Mesenchymal stem cell (in vitro differentiated cells and primary cell): ENCODE measurements around the gene PLXNB3.
"Not testable (repeated sequence)": the region's sequence is repeated elsewhere in the genome, so short reads cannot be mapped to it uniquely, and the experiment has no call there.

Source experiments
- DNase-seq: peaks from one replicate; pipeline ENCODE4 v3.0.0-alpha.2; 2013
- H2AFZ ChIP-seq: one replicate; pipeline ENCODE4 v1.6.1; 2013; ENCODE audit warnings: low read depth, mild to moderate bottlenecking, control low read depth, inconsistent platforms, low read length, moderate library complexity
- H2AK5ac ChIP-seq: 2 replicates; pipeline ENCODE4 v1.6.1; 2013; ENCODE audit warnings: low read length, moderate library complexity, mild to moderate bottlenecking, inconsistent platforms; ENCODE audit not compliant: severe bottlenecking
- H2BK120ac ChIP-seq: one replicate; pipeline ENCODE4 v1.6.1; 2013; ENCODE audit warnings: low read depth, mild to moderate bottlenecking, inconsistent platforms, low read length, moderate library complexity
- H2BK12ac ChIP-seq, 2 experiments: one replicate each; pipeline ENCODE4 v1.6.1; 2013; ENCODE audit warnings: inconsistent platforms in 2 of 2, low read length in 2 of 2, mild to moderate bottlenecking in 2 of 2, moderate library complexity in 2 of 2, control low read depth in 1 of 2
- H2BK15ac ChIP-seq: one replicate; pipeline ENCODE4 v1.6.1; 2013; ENCODE audit warnings: mild to moderate bottlenecking, low read depth, inconsistent platforms; ENCODE audit not compliant: poor library complexity, severe bottlenecking
- H2BK5ac ChIP-seq: 2 replicates; pipeline ENCODE4 v1.6.1; 2013; ENCODE audit warnings: low read depth, mild to moderate bottlenecking, low read length, control low read depth, inconsistent platforms; ENCODE audit not compliant: poor library complexity, severe bottlenecking
- H3K14ac ChIP-seq, 2 experiments: one replicate each; pipeline ENCODE4 v1.6.1; 2013; ENCODE audit warnings: inconsistent platforms in 2 of 2, low read length in 2 of 2, control low read depth in 1 of 2, mild to moderate bottlenecking in 1 of 2, moderate library complexity in 1 of 2
- H3K18ac ChIP-seq, 2 experiments: one replicate each; pipeline ENCODE4 v1.6.1; 2013; ENCODE audit warnings: inconsistent platforms in 2 of 2, low read length in 2 of 2, control low read depth in 1 of 2, low read depth in 1 of 2, mild to moderate bottlenecking in 1 of 2
- H3K23ac ChIP-seq, 2 experiments: one replicate each; pipeline ENCODE4 v1.6.1; 2013; ENCODE audit warnings: inconsistent platforms in 2 of 2, low read length in 2 of 2, mild to moderate bottlenecking in 2 of 2, moderate library complexity in 2 of 2, control low read depth in 1 of 2
- H3K27ac ChIP-seq: 2 replicates; pipeline ENCODE4 v1.5.1; 2013; ENCODE audit warnings: mild to moderate bottlenecking, moderate library complexity, low read length, control low read depth, inconsistent platforms; ENCODE audit not compliant: poor library complexity, severe bottlenecking
- H3K27me3 ChIP-seq, 2 experiments: 2 replicates each; pipeline versions ENCODE4 v1.6.1 to v1.7.0; 2013; ENCODE audit warnings: low read length in 2 of 2, mild to moderate bottlenecking in 2 of 2, moderate library complexity in 2 of 2, control low read depth in 1 of 2, inconsistent platforms in 1 of 2; ENCODE audit not compliant: control insufficient read depth in 1 of 2, insufficient read depth in 1 of 2
- H3K36me3 ChIP-seq, 2 experiments: 2 replicates each; pipeline versions ENCODE4 v1.6.1 to v1.7.0; 2013; ENCODE audit warnings: low read length in 2 of 2, control low read depth in 1 of 2, inconsistent platforms in 1 of 2, low read depth in 1 of 2, mild to moderate bottlenecking in 1 of 2; ENCODE audit not compliant: insufficient read depth in 2 of 2, control insufficient read depth in 1 of 2
- H3K4ac ChIP-seq, 2 experiments: one replicate each; pipeline ENCODE4 v1.6.1; 2013; ENCODE audit warnings: inconsistent platforms in 2 of 2, low read length in 2 of 2, mild to moderate bottlenecking in 2 of 2, moderate library complexity in 2 of 2, control low read depth in 1 of 2, low read depth in 1 of 2
- H3K4me1 ChIP-seq: 2 replicates; pipeline ENCODE4 v1.6.1; 2013; ENCODE audit warnings: low read depth, low read length, control low read depth; ENCODE audit not compliant: control insufficient read depth, insufficient read depth
- H3K4me2 ChIP-seq: 2 replicates; pipeline ENCODE4 v1.6.1; 2013; ENCODE audit warnings: low read length, mild to moderate bottlenecking, inconsistent platforms; ENCODE audit not compliant: poor library complexity, severe bottlenecking
- H3K4me3 ChIP-seq, 2 experiments: 2 replicates each; pipeline versions ENCODE4 v1.5.1 to v1.7.0; 2013; ENCODE audit warnings: low read length in 2 of 2, mild to moderate bottlenecking in 2 of 2, control low read depth in 1 of 2, low read depth in 1 of 2; ENCODE audit not compliant: insufficient read depth in 1 of 2
- H3K79me1 ChIP-seq: replicated peaks from 2 replicates; pipeline ENCODE4 v1.6.1; 2013; ENCODE audit warnings: mild to moderate bottlenecking, control low read depth, low read length, inconsistent platforms; ENCODE audit not compliant: poor library complexity, severe bottlenecking
- H3K9ac ChIP-seq: 2 replicates; pipeline ENCODE4 v1.7.0; 2013; ENCODE audit warnings: mild to moderate bottlenecking, low read length, moderate library complexity
- H3K9me3 ChIP-seq: 2 replicates; pipeline ENCODE4 v1.7.0; 2013; ENCODE audit warnings: mild to moderate bottlenecking, low read length; ENCODE audit not compliant: control insufficient read depth
- H4K8ac ChIP-seq: one replicate; pipeline ENCODE4 v1.6.1; 2013; ENCODE audit warnings: inconsistent platforms, mild to moderate bottlenecking, low read length, moderate library complexity
- H4K91ac ChIP-seq: one replicate; pipeline ENCODE4 v1.6.1; 2013; ENCODE audit warnings: mild to moderate bottlenecking, low read length, inconsistent platforms
- WGBS: methylation state at CpG from one replicate; pipeline ENCODE4 v1.1.7; 2013; ENCODE audit warnings: mixed read lengths; 5-methylcytosine and 5-hydroxymethylcytosine counted together

PLXNB3 gene

DNA sequence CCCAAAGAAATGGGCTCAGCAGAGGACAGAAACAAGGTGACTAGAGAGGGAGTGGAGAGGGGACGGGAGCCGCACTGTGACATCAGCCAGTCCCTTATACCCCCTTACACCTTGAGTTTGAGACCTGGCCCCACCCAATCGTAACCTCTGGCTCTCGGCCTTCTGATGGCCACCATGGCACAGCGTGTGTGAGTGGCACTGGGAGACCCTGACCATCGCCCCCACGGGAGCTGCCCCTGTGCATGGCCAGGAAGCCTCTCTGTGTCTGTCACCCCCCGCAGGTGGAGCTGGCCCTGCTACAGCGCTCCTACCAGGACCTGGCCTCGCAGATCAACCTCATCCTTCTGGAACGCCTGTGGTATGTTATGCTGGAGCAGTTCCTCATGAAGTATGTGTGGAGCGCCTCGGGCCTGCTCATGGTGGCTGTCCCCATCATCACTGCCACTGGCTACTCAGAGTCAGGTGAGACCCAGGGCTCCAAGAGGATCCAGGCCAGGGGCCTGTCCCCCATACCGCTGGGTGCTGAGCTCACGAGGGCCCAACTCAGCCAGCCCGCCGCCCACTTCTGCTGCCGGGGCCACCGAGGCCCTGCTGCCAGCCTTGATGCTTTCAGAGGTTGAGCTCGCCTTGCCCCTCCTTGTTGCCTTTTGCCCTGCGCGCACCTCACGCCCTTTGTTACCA, 35.0 kb upstream of the PLXNB3 start:
- no peak for DNase-seq
- peaks cover 36% of the 10 kb centered on the region for H3K4me1 ChIP-seq
- no peak overlapping the region for H2BK120ac ChIP-seq
- no peak overlapping the region for H3K23ac ChIP-seq
- peaks cover 4% of the 10 kb centered on the region for H3K79me1 ChIP-seq
- H3K4me3 ChIP-seq: no peak overlapping the region
- H4K8ac ChIP-seq: no peak overlapping the region
- H3K9me3 ChIP-seq: peaks cover 18% of the 10 kb centered on the region
- peaks cover 10 to 19% of the 10 kb centered on the region in 2 experiments for H3K36me3 ChIP-seq
- H2BK12ac ChIP-seq: no peak overlapping the region
- H3K4me2 ChIP-seq: no peak overlapping the region
- peak overlapping the region; percentile 27 for H2AFZ ChIP-seq
- no peak overlapping the region for H2BK15ac ChIP-seq
- no peak overlapping the region for H4K91ac ChIP-seq
- no peak overlapping the region for H2BK5ac ChIP-seq
- H3K18ac ChIP-seq: no peak overlapping the region
- no peak overlapping the region for H3K27ac ChIP-seq
- H3K14ac ChIP-seq: no peak overlapping the region
- no peak overlapping the region for H2AK5ac ChIP-seq
- H3K9ac ChIP-seq: no peak overlapping the region
- no peaks in the 10 kb centered on the region for H3K27me3 ChIP-seq
- H3K4ac ChIP-seq: no peak overlapping the region
- WGBS: 95% methylated on average over 18 of the region's 23 CpGs

DNA sequence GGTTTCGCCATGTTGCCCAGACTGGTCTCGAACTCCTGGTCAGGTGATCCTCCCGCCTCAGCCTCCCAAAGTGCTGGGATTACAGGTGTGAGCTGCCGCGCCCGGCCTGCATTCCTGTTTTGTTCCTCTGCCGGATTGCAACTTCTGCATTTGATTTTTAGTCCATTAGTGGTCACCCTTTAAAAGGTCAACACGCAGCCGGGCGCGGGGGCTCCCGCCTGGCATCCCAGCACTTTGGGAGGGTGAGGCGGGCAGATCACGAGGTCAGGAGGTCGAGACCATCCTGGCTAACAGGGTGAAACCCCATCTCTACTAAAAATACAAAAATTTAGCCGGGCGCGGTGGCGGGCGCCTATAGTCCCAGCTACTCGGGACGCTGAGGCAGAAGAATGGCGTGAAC, 33.9 kb upstream of the PLXNB3 start:
- H2BK15ac ChIP-seq, H2AK5ac ChIP-seq, H3K27me3 ChIP-seq, H2BK120ac ChIP-seq, H3K4me3 ChIP-seq, H3K27ac ChIP-seq, H3K4me2 ChIP-seq, H3K23ac ChIP-seq, H3K18ac ChIP-seq, H4K8ac ChIP-seq, H3K79me1 ChIP-seq, H3K14ac ChIP-seq, DNase-seq, H2AFZ ChIP-seq, H2BK5ac ChIP-seq, H3K9ac ChIP-seq, H2BK12ac ChIP-seq, H3K4ac ChIP-seq, H4K91ac ChIP-seq: not testable (repeated sequence)
- Histone ChIP-seq H3K9me3 (peaks cover 21% of the 10 kb centered on the region), H3K4me1 (peaks cover 33% of the 10 kb centered on the region), H3K36me3 (peaks cover 10 to 19% of the 10 kb centered on the region in 2 experiments)
- 99% methylated on average over 22 of the region's 23 CpGs for WGBS

DNA sequence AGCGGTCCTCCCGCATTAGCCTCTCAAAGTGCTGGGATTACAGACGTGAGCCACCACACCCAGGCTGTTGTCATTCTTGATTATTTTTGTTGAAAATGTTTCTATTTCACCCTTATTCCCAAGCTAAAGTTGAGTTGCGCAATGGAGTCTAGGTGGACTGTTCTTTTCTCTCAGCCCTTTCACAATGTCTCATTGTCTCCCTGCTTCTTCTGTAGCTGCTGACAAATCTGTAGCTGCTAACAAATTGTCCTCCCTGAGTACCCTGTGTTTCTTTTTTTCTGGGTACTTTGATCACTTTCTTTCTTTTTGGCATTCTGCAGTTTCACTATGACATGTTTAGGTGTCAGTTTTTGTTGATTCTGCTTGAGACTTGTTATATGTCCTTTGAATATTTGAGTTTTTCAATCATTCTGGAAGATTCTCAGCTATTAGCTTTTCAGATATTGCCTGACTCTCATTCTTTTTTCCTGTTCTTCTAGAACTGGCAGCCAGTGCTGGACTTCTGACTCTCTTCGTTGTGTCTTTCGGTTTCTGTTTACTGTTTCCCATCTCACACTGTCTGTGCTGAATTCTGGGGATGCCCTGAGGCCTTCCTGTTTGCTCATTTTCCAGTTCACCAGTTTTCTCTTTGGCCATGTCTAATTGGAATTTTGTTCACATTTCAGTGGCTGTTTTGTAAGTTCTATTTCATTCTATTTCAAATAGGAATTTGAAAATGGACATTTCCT, 32.8 kb upstream of the PLXNB3 start:
- Histone ChIP-seq H2BK5ac (no peak overlapping the region), H3K18ac (no peak overlapping the region), H2AK5ac (no peak overlapping the region), H3K36me3 (peaks cover 10 to 22% of the 10 kb centered on the region in 2 experiments), H3K14ac (no peak overlapping the region), H2BK120ac (no peak overlapping the region), H2BK15ac (no peak overlapping the region), H3K79me1 (peaks cover 4% of the 10 kb centered on the region), H2BK12ac (no peak overlapping the region), H3K4ac (no peak overlapping the region), H3K4me2 (no peak overlapping the region), H3K4me1 (peaks cover 22% of the 10 kb centered on the region), H2AFZ (no peak overlapping the region), H3K27ac (no peak overlapping the region), H3K9ac (no peak overlapping the region), H4K8ac (no peak overlapping the region), H3K23ac (no peak overlapping the region), H4K91ac (no peak overlapping the region), H3K9me3 (peaks cover 25% of the 10 kb centered on the region), H3K27me3 (no peaks in the 10 kb centered on the region), H3K4me3 (no peak overlapping the region)
- no peak for DNase-seq
- 100% methylated on average over 3 of the region's 6 CpGs for WGBS

DNA sequence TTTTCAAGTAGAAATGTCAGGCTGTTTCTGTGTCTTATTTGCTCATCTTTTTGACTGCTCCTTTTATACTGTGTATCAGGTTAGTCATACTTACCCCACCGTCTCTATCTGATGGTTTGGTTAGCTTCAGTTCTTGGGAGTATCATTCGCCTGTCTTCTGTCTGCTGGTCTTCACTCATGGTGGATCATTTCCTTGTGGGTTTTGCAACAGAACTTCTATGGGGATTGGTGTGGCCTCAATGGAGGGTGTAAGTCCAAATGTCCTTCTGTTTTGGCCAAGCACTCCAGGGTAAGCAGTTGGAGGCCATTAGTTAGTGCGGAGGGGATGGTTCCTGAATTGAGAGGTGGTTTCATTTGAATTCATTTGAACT, 32.2 kb upstream of the PLXNB3 start:
- no peak for DNase-seq
- Histone ChIP-seq H3K4ac (no peak overlapping the region), H2BK15ac (no peak overlapping the region), H4K91ac (no peak overlapping the region), H3K4me2 (no peak overlapping the region), H4K8ac (no peak overlapping the region), H3K18ac (no peak overlapping the region), H3K9ac (no peak overlapping the region), H3K36me3 (peaks cover 10 to 27% of the 10 kb centered on the region in 2 experiments), H3K4me1 (peaks cover 16% of the 10 kb centered on the region), H3K14ac (no peak overlapping the region), H2AK5ac (no peak overlapping the region), H2BK12ac (no peak overlapping the region), H3K23ac (no peak overlapping the region), H2BK5ac (no peak overlapping the region), H3K79me1 (peaks cover 4% of the 10 kb centered on the region), H3K4me3 (no peak overlapping the region), H2AFZ (no peak overlapping the region), H3K9me3 (peaks cover 25% of the 10 kb centered on the region), H2BK120ac (no peak overlapping the region), H3K27ac (no peak overlapping the region), H3K27me3 (no peaks in the 10 kb centered on the region)
- 91% methylated on average over 2 of the region's 3 CpGs for WGBS
